UCSD-AML1 (cell line): ENCODE results near the gene DGLUCY.
"Not testable (repeated sequence)": the region's sequence is repeated elsewhere in the genome, so short reads cannot be mapped to it uniquely, and the experiment has no call there.

ENCODE experiments used
- DNase-seq: peaks from one replicate; lab custom pipeline; 2025; ENCODE audit not compliant: unreplicated experiment; lab: John Stamatoyannopoulos, UW

The DGLUCY gene

GRCh38 chr14:91254461-91254860, 140.6 kb downstream of the DGLUCY start:
- no peak for DNase-seq

GRCh38 chr14:91255026-91255695, 141.3 kb downstream of the DGLUCY start:
- DNase-seq, result no peak

- DNase-seq, result no peak
Observed at GRCh38 chr14:91256661-91257060, 142.8 kb downstream of the DGLUCY start.

GRCh38 chr14:91257328-91258010, 143.6 kb downstream of the DGLUCY start:
- DNase-seq, result no peak

GRCh38 chr14:91258011-91258618, 144.2 kb downstream of the DGLUCY start:
- no peak for DNase-seq

DNA sequence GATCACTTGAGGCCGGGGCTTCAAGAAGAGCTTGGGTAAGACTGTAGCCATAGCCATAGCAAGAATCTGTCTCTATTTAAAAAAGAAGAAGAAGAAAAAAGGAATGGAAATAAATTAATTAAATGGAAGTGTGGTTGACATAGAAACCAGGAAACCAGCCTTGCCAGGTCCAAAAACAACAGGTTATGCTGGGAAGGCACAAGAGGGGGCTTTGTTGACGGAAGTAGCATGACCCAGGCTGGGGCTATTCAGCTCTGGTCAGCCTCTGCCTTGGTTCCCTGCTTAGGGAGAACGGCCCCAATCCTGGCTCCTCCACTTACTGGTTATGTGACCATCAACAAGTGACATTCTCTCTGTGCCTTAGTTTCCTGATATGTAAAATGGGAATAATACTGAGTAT, 145.0 kb downstream of the DGLUCY start:
- no peak for DNase-seq

DNA sequence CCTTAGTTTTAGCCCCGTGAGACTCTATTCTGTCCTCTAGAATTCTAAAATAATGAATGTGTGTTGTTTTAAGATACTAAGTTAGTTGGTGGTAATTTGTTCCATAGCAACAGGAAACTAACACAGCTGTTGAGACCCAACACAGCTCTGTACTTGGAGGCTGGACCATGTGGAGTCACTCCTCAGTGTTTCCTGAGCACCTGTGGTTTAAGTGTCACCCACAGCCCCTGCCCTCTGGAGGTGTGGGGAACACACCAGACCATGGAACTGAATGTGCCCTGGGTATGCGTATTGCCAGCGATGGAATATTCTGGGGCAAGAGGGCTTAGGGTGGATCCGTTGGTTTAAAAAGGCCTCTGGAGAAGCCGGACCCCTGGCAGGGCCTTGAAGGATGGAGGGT, 147.2 kb downstream of the DGLUCY start:
- DNase-seq, result no peak

DNA sequence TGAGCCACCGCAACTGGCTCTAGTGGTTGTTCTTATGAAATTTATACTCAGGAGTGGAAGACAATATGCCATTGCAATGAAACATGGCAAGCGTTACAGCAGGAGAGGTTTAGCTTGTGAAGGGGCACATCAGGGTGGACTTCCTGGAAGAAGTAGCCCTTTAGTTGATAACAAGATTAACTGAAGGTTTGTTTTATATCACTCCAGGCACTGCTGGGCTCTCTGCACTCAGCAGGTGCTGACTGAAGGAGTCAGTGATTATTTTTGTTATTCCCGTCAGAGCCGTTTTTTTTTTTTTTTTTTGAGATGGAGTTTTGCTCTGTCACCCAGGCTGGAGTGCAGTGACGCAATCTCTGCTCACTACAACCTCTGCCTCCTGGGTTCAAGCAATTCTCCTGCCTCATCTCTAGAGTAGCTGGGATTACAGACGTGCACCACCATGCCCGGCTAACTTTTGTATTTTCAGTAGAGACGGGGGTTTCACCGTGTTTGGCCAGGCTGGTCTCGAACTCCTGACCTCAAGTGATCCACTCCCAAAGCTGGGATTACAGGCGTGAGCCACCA, 148.2 kb downstream of the DGLUCY start:
- DNase-seq, result no peak

DNA sequence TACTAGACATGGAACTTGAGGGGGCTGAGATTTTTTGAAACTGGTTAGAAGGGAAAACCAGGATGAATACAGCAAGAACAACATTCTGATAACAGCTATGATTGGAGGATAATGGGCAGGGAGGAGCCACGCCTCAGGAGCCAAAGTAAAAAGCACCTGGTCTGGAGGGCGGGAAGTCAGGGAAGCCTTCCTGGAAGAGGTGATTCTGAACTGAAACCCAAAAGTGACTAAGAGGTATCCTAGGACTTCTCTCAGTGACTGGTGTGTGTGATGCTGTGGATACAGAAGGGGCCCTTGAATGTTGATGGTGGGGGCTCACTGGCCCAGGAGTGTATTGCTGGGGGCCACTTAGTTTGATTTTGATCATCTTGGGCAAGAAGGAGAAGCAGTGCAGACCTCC, 149.5 kb downstream of the DGLUCY start:
- no peak for DNase-seq

DNA sequence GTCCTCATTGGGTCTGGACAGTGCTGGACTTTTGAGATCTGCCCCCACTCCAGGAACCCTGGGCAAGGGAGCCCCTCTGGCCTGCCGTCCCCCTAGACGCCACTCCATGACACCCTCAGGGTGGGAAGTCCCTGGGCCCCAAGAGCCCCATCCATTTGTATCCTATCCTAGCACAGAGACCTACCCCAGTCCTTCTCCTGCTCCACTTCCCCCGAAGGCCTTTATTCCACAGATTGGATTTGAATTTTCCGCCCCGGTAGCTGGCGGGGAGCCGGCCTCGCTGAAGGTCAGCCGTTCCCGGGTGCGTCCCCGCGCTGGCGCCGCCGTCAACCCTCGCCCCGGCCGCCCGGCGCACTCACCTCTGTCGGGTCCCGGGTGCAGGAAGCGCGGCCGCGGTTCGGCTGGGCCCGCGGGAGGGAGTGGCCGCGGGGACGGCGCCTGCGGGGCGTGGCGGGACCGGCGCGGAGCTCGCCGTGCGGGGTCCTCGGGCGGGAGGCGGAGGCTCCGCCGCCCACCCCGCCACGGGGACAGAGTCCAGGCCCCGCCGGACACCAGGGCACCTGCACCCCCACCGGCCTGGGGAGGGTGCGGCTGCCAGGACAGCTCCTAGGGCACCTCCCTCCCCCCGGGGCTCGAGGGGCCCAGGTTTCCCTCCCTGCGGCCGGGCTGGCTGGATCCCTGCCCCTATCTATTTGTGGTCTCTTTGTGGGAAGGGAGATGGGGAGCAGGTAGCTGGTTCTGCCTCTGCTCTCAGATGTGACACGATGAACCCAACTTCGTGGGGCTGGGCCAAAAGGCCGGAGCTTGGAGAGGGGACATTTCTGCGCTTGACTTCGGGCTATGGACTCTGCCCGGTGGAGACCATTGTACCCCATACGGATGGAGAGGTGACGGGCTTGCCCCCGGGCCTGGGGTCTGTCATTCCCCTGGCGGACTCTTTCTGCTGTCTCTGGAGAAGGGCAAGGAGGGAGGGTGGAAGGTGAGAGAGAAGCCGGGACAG, 150.6 kb downstream of the DGLUCY start:
- DNase-seq, result no peak

DNA sequence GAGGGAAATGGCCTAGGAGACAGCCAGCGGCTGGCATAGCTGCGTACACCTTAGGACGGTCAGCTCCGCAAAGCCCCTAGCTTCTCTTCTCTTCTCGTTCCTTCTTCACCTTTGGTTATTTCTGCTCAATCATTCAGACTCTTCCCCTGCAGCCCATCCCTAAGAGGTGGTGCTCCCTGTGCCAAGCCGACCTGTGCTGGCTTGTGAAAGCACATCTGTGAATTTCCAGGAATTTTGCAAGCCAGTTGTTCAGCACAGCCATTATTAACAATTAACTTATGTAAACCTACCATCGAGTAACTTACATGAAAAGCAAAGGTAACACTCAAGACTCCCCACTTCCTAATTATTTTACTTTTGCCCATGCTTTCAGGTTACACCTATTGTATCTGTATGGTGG, 151.5 kb downstream of the DGLUCY start:
- DNase-seq, result no peak

DNA sequence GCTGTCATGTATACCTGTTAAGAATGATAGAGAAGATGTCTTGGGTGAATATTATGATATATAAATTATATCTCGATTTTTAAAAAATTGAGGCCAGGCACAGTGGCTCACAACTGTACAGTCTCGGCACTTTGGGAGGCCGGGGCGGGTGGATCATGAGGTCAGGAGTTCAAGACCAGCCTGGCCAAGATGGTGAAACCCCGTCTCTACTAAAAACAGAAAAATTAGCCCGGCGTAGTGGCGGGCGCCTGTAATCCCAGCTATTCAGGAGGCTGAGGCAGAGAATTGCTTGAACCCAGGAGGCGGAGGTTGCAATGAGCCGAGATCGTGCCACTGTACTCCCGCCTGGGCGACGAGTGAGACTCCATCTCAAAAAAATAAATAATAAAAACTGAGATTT, 152.4 kb downstream of the DGLUCY start:
- DNase-seq, result not testable (repeated sequence)

- no peak for DNase-seq
Observed at GRCh38 chr14:91267965-91268437, 154.1 kb downstream of the DGLUCY start.

DNA sequence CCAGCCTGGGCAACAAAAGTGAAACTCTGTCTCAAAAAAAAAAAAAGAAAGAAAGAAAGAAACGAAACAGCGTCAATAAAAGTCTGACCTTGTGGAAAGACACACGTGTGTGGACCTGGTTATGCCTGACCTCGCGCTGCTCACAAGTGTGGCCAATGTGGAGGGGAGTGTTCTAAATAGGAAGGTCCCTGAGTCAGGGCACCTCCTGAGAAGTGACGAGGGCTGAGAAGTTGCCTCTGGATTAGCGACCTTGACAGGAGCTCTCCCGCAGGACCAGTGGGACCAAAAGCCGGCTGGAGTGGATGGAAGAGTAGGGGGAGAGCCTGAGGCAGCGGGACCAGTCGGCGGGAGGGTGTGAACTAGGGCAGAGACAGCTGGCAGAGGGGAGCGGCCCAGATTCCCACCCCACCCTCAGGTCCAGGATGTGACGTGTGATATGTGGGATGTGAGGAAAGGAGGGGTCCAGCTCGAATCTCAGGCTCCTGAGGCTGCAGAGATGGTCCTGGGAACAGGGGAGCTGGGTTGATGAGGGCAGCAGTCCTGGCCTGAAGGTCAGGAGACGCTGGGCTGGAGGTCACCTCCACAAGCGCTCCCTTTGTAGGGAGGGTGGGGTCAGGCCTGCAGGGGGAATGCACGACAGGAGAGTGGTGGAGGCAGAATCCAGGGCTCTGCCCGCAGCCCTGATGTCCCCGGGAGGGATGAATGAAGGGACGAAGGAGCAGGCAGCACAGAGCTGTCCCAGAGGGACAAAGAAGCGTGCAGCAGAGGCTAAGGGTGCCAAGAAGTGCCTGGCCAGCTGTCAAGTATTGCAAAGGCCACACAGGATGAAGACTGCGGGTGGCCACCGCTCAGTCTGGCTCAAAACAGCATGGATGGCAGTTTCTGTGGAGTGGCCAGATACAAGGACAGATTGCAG, 155.5 kb downstream of the DGLUCY start:
- no peak for DNase-seq

GRCh38 chr14:91270188-91270587, 156.3 kb downstream of the DGLUCY start:
- DNase-seq, result no peak

DNA sequence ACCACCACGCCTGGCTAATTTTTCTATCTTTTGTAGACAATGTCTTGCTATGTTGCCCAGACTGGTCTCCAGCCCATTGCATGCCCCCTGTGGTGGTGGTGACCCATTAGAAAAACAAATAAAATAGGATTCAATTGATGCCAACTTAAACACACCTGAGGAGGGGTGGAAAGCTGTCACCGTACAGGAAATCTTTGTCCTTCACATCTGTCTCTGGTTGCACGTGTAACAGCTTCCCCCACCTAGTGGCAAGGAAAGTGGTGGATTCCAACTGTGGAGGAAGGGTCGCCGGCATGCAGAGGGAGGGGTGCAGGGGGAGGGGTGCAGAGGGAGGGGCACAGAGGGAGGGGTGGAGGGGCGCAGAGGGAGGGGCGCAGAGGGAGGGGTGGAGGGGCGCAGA, 156.7 kb downstream of the DGLUCY start:
- no peak for DNase-seq

- no peak for DNase-seq
Observed at GRCh38 chr14:91271639-91272038, 157.8 kb downstream of the DGLUCY start.

DNA sequence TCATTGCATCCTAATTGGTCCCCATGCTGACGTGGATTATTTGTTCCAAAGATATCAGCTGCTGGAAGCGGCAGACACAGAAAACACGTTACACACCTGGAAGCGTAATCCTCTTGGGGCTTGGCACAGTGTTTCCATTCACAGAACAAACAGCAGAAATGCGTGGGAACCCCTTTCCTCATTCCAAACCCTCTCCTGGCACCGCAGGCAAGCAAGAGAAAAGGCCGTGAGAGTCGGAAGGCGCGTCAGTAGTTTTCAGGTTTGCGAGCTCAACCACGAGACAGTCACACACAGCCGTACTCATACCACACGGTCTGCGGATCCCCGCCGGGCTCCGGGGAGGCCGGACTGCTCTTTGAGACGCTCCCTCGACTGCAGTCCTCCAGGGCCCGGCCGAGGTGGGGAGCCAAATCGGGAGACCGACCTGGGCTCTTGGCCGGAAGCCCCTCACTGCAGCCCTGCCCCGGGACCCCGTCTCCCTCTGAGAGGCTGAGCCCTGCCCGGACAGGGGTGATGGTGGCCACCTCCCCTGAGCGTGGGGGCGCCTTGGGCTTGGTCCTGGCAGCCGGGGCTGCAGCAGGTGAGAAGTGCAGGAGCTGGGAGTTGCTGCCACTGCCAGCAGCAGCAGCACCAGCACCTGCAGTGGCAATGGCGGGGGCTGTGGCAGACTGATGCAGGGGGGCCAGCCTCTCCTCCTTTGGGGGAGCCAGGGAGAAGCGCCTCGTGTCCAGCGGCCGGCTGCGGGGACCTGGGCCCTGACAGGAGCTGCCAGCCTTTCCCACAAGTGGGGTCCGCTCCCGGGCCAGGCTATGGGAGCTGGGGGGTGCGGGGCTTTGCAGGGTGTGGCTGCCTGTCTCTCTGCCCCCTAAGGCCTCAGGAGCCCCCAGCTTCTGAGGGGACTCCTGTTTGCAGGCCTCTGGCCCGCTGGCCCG, 158.7 kb downstream of the DGLUCY start:
- DNase-seq, result no peak
